ENCODE data around the gene SNX12. TPM values are rescaled to one million over a fixed set of nuclear protein-coding genes. Genes with fewer than 3 reads are reported as not detected.

The SNX12 gene
- total RNA-seq, 1 experiment from 2014 or later = 69.4 TPM

- TF ChIP-seq AR (CRISPR knock-in tag; IDR thresholded peaks at IDR 0.05) = no peak
- TF ChIP-seq CREM (CRISPR knock-in tag; IDR thresholded peaks at IDR 0.05) = 0 out of 2 replicates have a peak, but pooled peaks have one; percentile 48
- no peak for TF ChIP-seq ELF4 (CRISPR knock-in tag; IDR thresholded peaks at IDR 0.05; ENCODE audit: low read depth)
- no peak for TF ChIP-seq E2F1 (CRISPR knock-in tag; IDR thresholded peaks at IDR 0.05)
- TF ChIP-seq ZBTB21 (CRISPR knock-in tag; IDR thresholded peaks at IDR 0.05; ENCODE audit: borderline replicate concordance) = no peak
These were observed at the start of gene SNX12 (continued) for GRCh38 chrX:71068044-71068918.

GRCh38 chrX:71117358-71117757, 49.2 kb upstream of the SNX12 start:
- no peak for ATAC-seq
- ChIA-PET POLR2A (interaction anchor here (1.5 to 1.7 kb wide), 2 partner anchors 17 to 27 kb away, joined by 4 read pairs; no protein-coding TSS in a partner anchor), CTCF (no interaction called here)
- no peaks in the 10 kb centered on the region for H3K9me3 Mint-ChIP-seq
- DNase-seq (ENCODE audit: low spot score) = no peak
- peaks cover 13% of the 10 kb centered on the region for H3K36me3 Mint-ChIP-seq
- H3K4me3 Mint-ChIP-seq = peak overlapping the region; percentile 29; the same call in 1 of the 2 replicates
- H3K27me3 Mint-ChIP-seq (ENCODE audit: low read depth) = peaks cover 42% of the 10 kb centered on the region
- H3K4me1 Mint-ChIP-seq = 0 out of 2 replicates have a peak, but pooled peaks cover 2% of the 10 kb centered on the region
- no peak for TF ChIP-seq NR3C1 (CRISPR knock-in tag; conservative IDR thresholded peaks at IDR 0.05; ENCODE audit: low read depth)
- no peak for TF ChIP-seq KAT7 (CRISPR knock-in tag; IDR thresholded peaks at IDR 0.05; ENCODE audit: borderline replicate concordance)
- TF ChIP-seq CBFB (CRISPR knock-in tag; IDR thresholded peaks at IDR 0.05; ENCODE audit: low read depth) = no peak
- TF ChIP-seq ESRRA (CRISPR knock-in tag; IDR thresholded peaks at IDR 0.05; ENCODE audit: borderline replicate concordance) = no peak
- TF ChIP-seq ZBTB21 (CRISPR knock-in tag; IDR thresholded peaks at IDR 0.05; ENCODE audit: borderline replicate concordance) = no peak
- TF ChIP-seq NFYB (CRISPR knock-in tag; conservative IDR thresholded peaks at IDR 0.05; ENCODE audit: low read depth) = no peak
- no peak for TF ChIP-seq FOXJ3 (CRISPR knock-in tag; IDR thresholded peaks at IDR 0.05; ENCODE audit: borderline replicate concordance)
- TF ChIP-seq RORB (CRISPR knock-in tag; IDR thresholded peaks at IDR 0.05) = no peak
- TF ChIP-seq, protein P1, sequence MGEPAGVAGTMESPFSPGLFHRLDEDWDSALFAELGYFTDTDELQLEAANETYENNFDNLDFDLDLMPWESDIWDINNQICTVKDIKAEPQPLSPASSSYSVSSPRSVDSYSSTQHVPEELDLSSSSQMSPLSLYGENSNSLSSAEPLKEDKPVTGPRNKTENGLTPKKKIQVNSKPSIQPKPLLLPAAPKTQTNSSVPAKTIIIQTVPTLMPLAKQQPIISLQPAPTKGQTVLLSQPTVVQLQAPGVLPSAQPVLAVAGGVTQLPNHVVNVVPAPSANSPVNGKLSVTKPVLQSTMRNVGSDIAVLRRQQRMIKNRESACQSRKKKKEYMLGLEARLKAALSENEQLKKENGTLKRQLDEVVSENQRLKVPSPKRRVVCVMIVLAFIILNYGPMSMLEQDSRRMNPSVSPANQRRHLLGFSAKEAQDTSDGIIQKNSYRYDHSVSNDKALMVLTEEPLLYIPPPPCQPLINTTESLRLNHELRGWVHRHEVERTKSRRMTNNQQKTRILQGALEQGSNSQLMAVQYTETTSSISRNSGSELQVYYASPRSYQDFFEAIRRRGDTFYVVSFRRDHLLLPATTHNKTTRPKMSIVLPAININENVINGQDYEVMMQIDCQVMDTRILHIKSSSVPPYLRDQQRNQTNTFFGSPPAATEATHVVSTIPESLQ (CRISPR knock-in tag; IDR thresholded peaks at IDR 0.05) = no peak
- TF ChIP-seq ATF1 (CRISPR knock-in tag; IDR thresholded peaks at IDR 0.05) = no peak
- no peak overlapping the region for H3K27ac Mint-ChIP-seq

GRCh38 chrX:71111921-71112431, 43.8 kb upstream of the SNX12 start:
- ChIA-PET POLR2A (no interaction called here), CTCF (interaction anchor here (1.1 kb wide), 1 partner anchor 9 kb away, joined by 4 read pairs; no protein-coding TSS in a partner anchor)
- DNase-seq (ENCODE audit: low spot score) (no peak), ATAC-seq (no peak)
- H3K27me3 Mint-ChIP-seq (ENCODE audit: low read depth) = peaks cover 70% of the 10 kb centered on the region
- no peak overlapping the region for H3K4me3 Mint-ChIP-seq
- H3K27ac Mint-ChIP-seq = no peak overlapping the region
- H3K9me3 Mint-ChIP-seq = no peaks in the 10 kb centered on the region
- peaks cover 20% of the 10 kb centered on the region for H3K4me1 Mint-ChIP-seq
- no peaks in the 10 kb centered on the region for H3K36me3 Mint-ChIP-seq
- TF ChIP-seq, protein P2, sequence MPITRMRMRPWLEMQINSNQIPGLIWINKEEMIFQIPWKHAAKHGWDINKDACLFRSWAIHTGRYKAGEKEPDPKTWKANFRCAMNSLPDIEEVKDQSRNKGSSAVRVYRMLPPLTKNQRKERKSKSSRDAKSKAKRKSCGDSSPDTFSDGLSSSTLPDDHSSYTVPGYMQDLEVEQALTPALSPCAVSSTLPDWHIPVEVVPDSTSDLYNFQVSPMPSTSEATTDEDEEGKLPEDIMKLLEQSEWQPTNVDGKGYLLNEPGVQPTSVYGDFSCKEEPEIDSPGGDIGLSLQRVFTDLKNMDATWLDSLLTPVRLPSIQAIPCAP (CRISPR knock-in tag; IDR thresholded peaks at IDR 0.05) = no peak
- TF ChIP-seq MXD4 (CRISPR knock-in tag; IDR thresholded peaks at IDR 0.05; ENCODE audit: borderline replicate concordance) = no peak
- no peak for TF ChIP-seq NR1H2 (CRISPR knock-in tag; IDR thresholded peaks at IDR 0.05)
- no peak for TF ChIP-seq KAT7 (CRISPR knock-in tag; IDR thresholded peaks at IDR 0.05; ENCODE audit: borderline replicate concordance)
- no peak for TF ChIP-seq JUN (CRISPR knock-in tag; IDR thresholded peaks at IDR 0.05)
- no peak for TF ChIP-seq AR (CRISPR knock-in tag; IDR thresholded peaks at IDR 0.05)
- no peak for TF ChIP-seq TEAD1 (CRISPR knock-in tag; IDR thresholded peaks at IDR 0.05)
